Astrocyte (in vitro differentiated cells and primary cell): ENCODE results near the gene CD40. TPM values are rescaled to one million over a fixed set of nuclear protein-coding genes. Genes with fewer than 3 reads are reported as not detected.
"Not testable (repeated sequence)": the region's sequence is repeated elsewhere in the genome, so short reads cannot be mapped to it uniquely, and the experiment has no call there.

ENCODE experiments used
- DNase-seq: peaks from one replicate; pipeline ENCODE4 v3.0.0-alpha.2; 2010; ENCODE audit warnings: low read depth
- FAIRE-seq: peaks from 2 replicates; lab custom pipeline; 2011; peaks lifted over from hg19 to GRCh38; lab: Jason Lieb, UNC
- H2AFZ ChIP-seq: 2 replicates; pipeline ENCODE4 v1.6.0; 2012; ENCODE audit warnings: low read depth, low read length, inconsistent platforms
- H3K27ac ChIP-seq: 2 replicates; pipeline ENCODE4 v1.5.1; 2011; ENCODE audit warnings: low read depth, low read length, inconsistent platforms
- H3K27me3 ChIP-seq: 2 replicates; pipeline ENCODE4 v1.6.0; 2011; ENCODE audit warnings: low read length, inconsistent platforms; ENCODE audit not compliant: insufficient read depth
- H3K36me3 ChIP-seq: 2 replicates; pipeline ENCODE4 v1.5.1; 2011; ENCODE audit warnings: low read length, inconsistent platforms; ENCODE audit not compliant: insufficient read depth
- H3K4me1 ChIP-seq: 2 replicates; pipeline ENCODE4 v1.5.1; 2011; ENCODE audit warnings: low read length, inconsistent platforms; ENCODE audit not compliant: insufficient read depth
- H3K4me2 ChIP-seq: 2 replicates; pipeline ENCODE4 v1.6.0; 2012; ENCODE audit warnings: low read length, inconsistent platforms
- H3K4me3 ChIP-seq: 2 replicates; pipeline ENCODE4 v1.5.1; 2011; ENCODE audit warnings: low read depth, mild to moderate bottlenecking, low read length, inconsistent platforms; ENCODE audit not compliant: insufficient read depth
- H3K79me2 ChIP-seq: 2 replicates; pipeline ENCODE4 v1.6.0; 2012; ENCODE audit warnings: mild to moderate bottlenecking, low read length, inconsistent platforms; ENCODE audit not compliant: insufficient read depth
- H3K9ac ChIP-seq: 2 replicates; pipeline ENCODE4 v1.6.0; 2012; ENCODE audit warnings: mild to moderate bottlenecking, low read length, inconsistent platforms
- H3K9me3 ChIP-seq: 2 replicates; pipeline ENCODE4 v1.5.1; 2012; ENCODE audit warnings: low read depth, mild to moderate bottlenecking, low read length, inconsistent platforms; ENCODE audit not compliant: insufficient read depth
- H4K20me1 ChIP-seq: 2 replicates; pipeline ENCODE4 v1.6.0; 2012; ENCODE audit warnings: low read length, inconsistent platforms; ENCODE audit not compliant: insufficient read depth
- H3K27ac Mint-ChIP-seq: one replicate; pipeline ENCODE4 v1.8.0; 2021; ENCODE audit warnings: mild to moderate bottlenecking, mixed read lengths; ENCODE audit not compliant: unreplicated experiment
- H3K27me3 Mint-ChIP-seq: one replicate; pipeline ENCODE4 v1.8.0; 2021; ENCODE audit warnings: low read depth, mixed read lengths; ENCODE audit not compliant: unreplicated experiment
- H3K36me3 Mint-ChIP-seq: one replicate; pipeline ENCODE4 v1.8.0; 2021; ENCODE audit warnings: low read depth, mixed read lengths; ENCODE audit not compliant: unreplicated experiment
- H3K4me1 Mint-ChIP-seq: one replicate; pipeline ENCODE4 v1.8.0; 2021; ENCODE audit warnings: low read depth, mixed read lengths; ENCODE audit not compliant: unreplicated experiment
- H3K4me3 Mint-ChIP-seq: one replicate; pipeline ENCODE4 v1.8.0; 2021; ENCODE audit warnings: mild to moderate bottlenecking, moderate library complexity, mixed read lengths; ENCODE audit not compliant: unreplicated experiment
- H3K9me3 Mint-ChIP-seq: one replicate; pipeline ENCODE4 v1.8.0; 2021; ENCODE audit warnings: mild to moderate bottlenecking, mixed read lengths; ENCODE audit not compliant: unreplicated experiment
- EZH2 ChIP-seq: IDR thresholded peaks from 2 replicates; pipeline ENCODE4 v1.6.1; 2012; ENCODE audit warnings: mild to moderate bottlenecking, low read length, inconsistent platforms; ENCODE audit not compliant: insufficient read depth
- total RNA-seq: library from RNA; stranded (reverse); gene quantifications from 2 replicates; pipeline ENCODE4 v1.2.1, GENCODE V29; 2021
- TF ChIP-seq, protein P1 (sequence below): IDR thresholded peaks from 2 replicates; pipeline ENCODE4 v1.5.1; 2011; ENCODE audit warnings: low read depth, mild to moderate bottlenecking, inconsistent platforms, low read length, moderate library complexity; ENCODE audit not compliant: insufficient read depth

Gene CD40
- total RNA-seq, 1 donor from 2014 or later = 2.3 TPM

DNA sequence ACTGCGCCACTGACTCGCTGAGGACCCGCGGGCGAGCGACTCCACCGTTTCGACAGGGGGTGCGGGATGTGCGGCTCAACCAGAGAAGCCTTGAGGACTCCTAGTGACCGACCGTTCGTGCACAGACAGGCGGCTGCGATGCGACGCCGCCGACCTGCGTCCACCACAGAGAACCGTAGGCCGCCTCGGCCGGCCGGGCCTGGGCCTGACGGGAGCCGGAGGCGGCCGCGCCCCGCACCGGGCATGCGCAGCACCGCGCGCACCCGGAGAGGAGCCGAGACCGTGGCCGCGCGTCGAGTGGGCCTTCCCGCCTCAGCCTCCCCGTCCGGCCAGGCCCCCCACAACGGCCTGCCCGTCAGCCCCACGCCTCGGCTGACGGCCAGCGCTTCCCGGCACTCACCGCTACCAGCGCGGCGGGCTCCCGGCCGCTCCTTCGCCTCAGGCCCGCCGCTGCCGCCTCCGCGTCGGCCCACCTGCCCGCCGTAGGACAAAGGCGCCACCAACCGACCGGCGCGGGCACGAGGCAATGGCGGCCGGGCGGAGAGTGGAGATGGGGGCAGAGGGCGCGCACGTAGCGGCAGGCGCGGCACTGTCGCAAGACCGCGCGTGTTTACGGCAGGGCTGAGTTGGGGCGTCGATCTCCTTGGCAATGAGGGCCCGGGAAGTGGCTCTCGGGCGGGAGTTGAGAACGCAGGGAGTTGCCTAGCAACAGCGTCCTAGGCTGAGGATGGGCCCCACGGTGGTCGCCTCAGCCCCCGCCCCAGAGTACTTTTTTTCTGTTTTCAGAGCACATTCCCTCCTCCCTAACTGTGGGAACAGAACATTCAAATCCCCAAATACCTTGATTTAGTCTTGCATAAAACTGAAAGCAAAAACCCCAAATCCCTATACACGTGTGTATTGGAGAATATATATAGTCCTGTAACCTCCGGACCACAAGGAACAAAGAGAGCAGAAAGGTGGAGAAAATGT, 28.4 kb upstream of the CD40 start, which contains the start of gene NCOA5:
Gene NCOA5 (minus strand): TSS at position 546 of the 972 bp plus-strand sequence. CDS start 10,538 bp downstream, outside the sequence.
- H3K4me1 Mint-ChIP-seq = peaks cover 20% of the 10 kb centered on the region
- no peak for FAIRE-seq
- H3K9me3 Mint-ChIP-seq = no peaks in the 10 kb centered on the region

DNA sequence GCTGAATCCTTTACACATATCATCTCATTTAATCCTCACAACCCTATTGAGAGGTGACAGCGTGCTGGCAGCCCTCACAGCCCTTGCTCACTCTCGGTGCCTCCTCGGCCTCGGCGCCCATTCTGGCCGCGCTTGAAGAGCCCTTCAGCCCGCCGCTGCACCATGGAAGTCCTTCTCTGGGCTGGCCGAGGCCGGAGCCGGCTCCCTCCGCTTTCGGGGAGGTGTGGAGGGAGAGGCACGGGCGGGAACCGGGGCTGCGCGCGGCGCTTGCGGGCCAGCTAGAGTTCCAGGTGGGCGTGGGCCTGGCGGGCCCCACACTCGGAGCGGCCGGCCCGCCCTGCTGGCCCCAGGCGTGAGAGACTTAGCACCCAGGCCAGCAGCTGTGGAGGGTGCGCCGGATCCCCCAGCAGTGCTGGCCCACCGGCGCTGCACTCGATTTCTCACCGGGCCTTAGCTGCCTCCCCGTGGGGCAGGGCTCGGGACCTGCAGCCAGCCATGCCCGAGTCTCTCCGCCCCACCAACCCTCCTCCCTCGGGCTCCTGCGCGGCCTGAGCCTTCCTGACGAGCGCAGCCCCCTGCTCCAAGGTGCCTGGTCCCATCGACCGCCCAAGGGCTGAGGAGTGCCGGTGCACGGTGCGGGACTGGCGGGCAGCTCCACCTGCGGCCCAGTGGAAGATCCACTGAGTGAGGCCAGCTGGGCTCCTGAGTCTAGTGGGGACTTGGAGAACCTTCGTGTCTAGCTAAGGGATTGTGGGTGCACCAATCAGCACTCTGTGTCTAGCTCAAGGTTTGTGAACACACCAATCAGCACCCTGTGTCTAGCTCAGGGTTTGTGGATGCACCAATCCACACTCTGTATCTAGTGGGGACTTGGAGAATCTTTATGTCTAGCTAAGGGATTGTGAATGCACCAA, 26.2 kb upstream of the CD40 start:
- not testable (repeated sequence) for H3K27me3 ChIP-seq, H3K27me3 Mint-ChIP-seq, H3K27ac ChIP-seq, H3K4me1 ChIP-seq, DNase-seq, H3K4me1 Mint-ChIP-seq, H3K9me3 ChIP-seq, H3K36me3 ChIP-seq, H3K9ac ChIP-seq, H3K4me2 ChIP-seq, H2AFZ ChIP-seq, H3K4me3 ChIP-seq, H3K4me3 Mint-ChIP-seq, H3K36me3 Mint-ChIP-seq, H3K9me3 Mint-ChIP-seq, H3K27ac Mint-ChIP-seq, FAIRE-seq
- H4K20me1 ChIP-seq = peaks cover 24% of the 10 kb centered on the region
- H3K79me2 ChIP-seq = peaks cover 27% of the 10 kb centered on the region

More for the DNA sequence above, 28.4 kb upstream of the CD40 start, which contains the start of gene NCOA5:
- Histone ChIP-seq H3K4me2 (peak within 1 kb of the TSS; percentile 96), H3K4me3 (peak within 1 kb of the TSS; percentile 84), H2AFZ (peak within 1 kb of the TSS; percentile 88), H3K36me3 (no peaks in the 10 kb centered on the region), H3K9me3 (no peaks in the 10 kb centered on the region), H3K4me1 (peaks cover 8% of the 10 kb centered on the region), H4K20me1 (peaks cover 46% of the 10 kb centered on the region), H3K27ac (peak within 1 kb of the TSS; percentile 98), H3K9ac (peak within 1 kb of the TSS; percentile 94), H3K27me3 (no peaks in the 10 kb centered on the region), H3K79me2 (peaks cover 49% of the 10 kb centered on the region)
- H3K4me3 Mint-ChIP-seq = peak within 1 kb of the TSS; percentile 88
- H3K36me3 Mint-ChIP-seq = no peaks in the 10 kb centered on the region
- DNase-seq = peak; percentile 97
- H3K27ac Mint-ChIP-seq = peak within 1 kb of the TSS; percentile 91
- TF ChIP-seq EZH2 = no peak
- TF ChIP-seq, protein P1, sequence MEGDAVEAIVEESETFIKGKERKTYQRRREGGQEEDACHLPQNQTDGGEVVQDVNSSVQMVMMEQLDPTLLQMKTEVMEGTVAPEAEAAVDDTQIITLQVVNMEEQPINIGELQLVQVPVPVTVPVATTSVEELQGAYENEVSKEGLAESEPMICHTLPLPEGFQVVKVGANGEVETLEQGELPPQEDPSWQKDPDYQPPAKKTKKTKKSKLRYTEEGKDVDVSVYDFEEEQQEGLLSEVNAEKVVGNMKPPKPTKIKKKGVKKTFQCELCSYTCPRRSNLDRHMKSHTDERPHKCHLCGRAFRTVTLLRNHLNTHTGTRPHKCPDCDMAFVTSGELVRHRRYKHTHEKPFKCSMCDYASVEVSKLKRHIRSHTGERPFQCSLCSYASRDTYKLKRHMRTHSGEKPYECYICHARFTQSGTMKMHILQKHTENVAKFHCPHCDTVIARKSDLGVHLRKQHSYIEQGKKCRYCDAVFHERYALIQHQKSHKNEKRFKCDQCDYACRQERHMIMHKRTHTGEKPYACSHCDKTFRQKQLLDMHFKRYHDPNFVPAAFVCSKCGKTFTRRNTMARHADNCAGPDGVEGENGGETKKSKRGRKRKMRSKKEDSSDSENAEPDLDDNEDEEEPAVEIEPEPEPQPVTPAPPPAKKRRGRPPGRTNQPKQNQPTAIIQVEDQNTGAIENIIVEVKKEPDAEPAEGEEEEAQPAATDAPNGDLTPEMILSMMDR = no peak
- H3K27me3 Mint-ChIP-seq = no peaks in the 10 kb centered on the region

DNA sequence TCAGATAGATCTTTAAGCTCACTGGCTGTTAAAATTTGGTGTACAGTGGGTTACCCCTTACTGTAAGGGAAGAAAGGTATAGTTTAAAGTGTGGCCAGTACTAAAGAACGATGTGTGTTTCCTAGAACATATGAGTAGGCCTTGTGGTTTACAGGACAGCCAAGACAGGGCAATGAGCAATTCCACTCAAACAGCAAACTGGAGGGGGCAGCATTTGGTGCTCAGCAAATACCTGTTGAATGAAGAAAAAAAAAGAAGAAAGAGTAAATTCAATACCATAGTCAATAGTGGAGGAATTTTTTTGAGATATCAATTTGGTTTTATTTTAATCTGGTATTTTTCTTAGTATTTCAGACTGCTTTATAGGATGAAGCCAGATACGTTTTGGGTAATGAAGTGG, 24.6 kb upstream of the CD40 start:
- Histone ChIP-seq H3K27ac (no peak overlapping the region), H4K20me1 (peaks cover 7% of the 10 kb centered on the region), H3K9me3 (no peaks in the 10 kb centered on the region), H3K4me2 (no peak overlapping the region), H3K9ac (no peak overlapping the region), H3K36me3 (no peaks in the 10 kb centered on the region), H3K79me2 (peaks cover 10% of the 10 kb centered on the region), H3K4me1 (peaks cover 2% of the 10 kb centered on the region), H2AFZ (no peak overlapping the region), H3K27me3 (peaks cover 2% of the 10 kb centered on the region), H3K4me3 (no peak overlapping the region)
- H3K36me3 Mint-ChIP-seq = no peaks in the 10 kb centered on the region
- H3K9me3 Mint-ChIP-seq = no peaks in the 10 kb centered on the region
- H3K27ac Mint-ChIP-seq = no peak overlapping the region
- no peak overlapping the region for H3K4me3 Mint-ChIP-seq
- DNase-seq = no peak
- TF ChIP-seq, protein P1 = no peak
- TF ChIP-seq EZH2 = no peak
- peaks cover 3% of the 10 kb centered on the region for H3K27me3 Mint-ChIP-seq
- H3K4me1 Mint-ChIP-seq = no peaks in the 10 kb centered on the region
- FAIRE-seq = no peak
